Calu3 (cell line): ENCODE measurements around the gene RAD51B. TPM values are rescaled to one million over a fixed set of nuclear protein-coding genes. Genes with fewer than 3 reads are reported as not detected.

ENCODE experiments used
- BruUV-seq: library from RNA; stranded (reverse); fragments of 400-500 nt; replicated peaks from 2 replicates; lab custom pipeline; 2021; lab: Mats Ljungman, UMichigan
- CTCF ChIA-PET: fragments of 300-600 bp; sonication (Branson Sonifier 250); formaldehyde crosslinking; loops from one replicate; lab custom pipeline; 2022; ENCODE audit warnings: antibody characterized with exemption; lab: Charles Lee
- DNase-seq: peaks from one replicate; pipeline ENCODE4 v3.0.0; 2022
- H3K27ac Mint-ChIP-seq: one replicate; pipeline ENCODE4 v1.8.0; 2022; ENCODE audit warnings: mixed read lengths; ENCODE audit not compliant: unreplicated experiment
- H3K27me3 Mint-ChIP-seq: one replicate; pipeline ENCODE4 v1.8.0; 2022; ENCODE audit warnings: mixed read lengths; ENCODE audit not compliant: unreplicated experiment
- H3K36me3 Mint-ChIP-seq: one replicate; pipeline ENCODE4 v1.8.0; 2022; ENCODE audit warnings: mild to moderate bottlenecking, moderate library complexity, mixed read lengths; ENCODE audit not compliant: insufficient read depth, unreplicated experiment
- H3K4me1 Mint-ChIP-seq: one replicate; pipeline ENCODE4 v1.8.0; 2022; ENCODE audit warnings: mild to moderate bottlenecking, low read depth, mixed read lengths; ENCODE audit not compliant: unreplicated experiment
- H3K4me3 Mint-ChIP-seq: one replicate; pipeline ENCODE4 v1.8.0; 2022; ENCODE audit warnings: mild to moderate bottlenecking, low read depth, moderate library complexity, mixed read lengths; ENCODE audit not compliant: unreplicated experiment
- H3K9me3 Mint-ChIP-seq: one replicate; pipeline ENCODE4 v1.8.0; 2022; ENCODE audit warnings: low read depth, mixed read lengths; ENCODE audit not compliant: unreplicated experiment
- CTCF ChIP-seq: fragments of 200-600 bp; IDR thresholded peaks from one replicate; pipeline ENCODE4 v1.8.0; 2022; ENCODE audit warnings: antibody characterized with exemption; ENCODE audit not compliant: unreplicated experiment
- intact Hi-C: fragments of 100-400 bp; cut with micrococcal nuclease; formaldehyde crosslinking; loops from one replicate; pipeline ENCODE4 v1.10.0; 2022; ENCODE audit not compliant: unreplicated experiment
- total RNA-seq: library from RNA; stranded (reverse); gene quantifications from 2 replicates; pipeline ENCODE4 v1.2.3, GENCODE V29; 2022

The RAD51B gene
- total RNA-seq, 1 experiment from 2014 or later, result 24.7 TPM

GRCh38 chr14:68534276-68534675 lies 714.7 kb downstream of the RAD51B start:
- intact Hi-C loops, result no loop called here
- no peak for DNase-seq
- no TSS peak for BruUV-seq
- Mint-ChIP-seq H3K36me3 (no peaks in the 10 kb centered on the region), H3K27ac (peak overlapping the region; percentile 3), H3K27me3 (no peaks in the 10 kb centered on the region), H3K4me1 (peaks cover 29% of the 10 kb centered on the region), H3K4me3 (no peak overlapping the region), H3K9me3 (peaks cover 8% of the 10 kb centered on the region)
- CTCF ChIA-PET, result interaction anchor here (1.2 kb wide), 1 partner anchor 40 kb away, joined by 3 read pairs; no protein-coding TSS in a partner anchor
- no peak for TF ChIP-seq CTCF

- no peaks in the 10 kb centered on the region for H3K27me3 Mint-ChIP-seq
- peaks cover 8% of the 10 kb centered on the region for H3K9me3 Mint-ChIP-seq
- H3K36me3 Mint-ChIP-seq, result no peaks in the 10 kb centered on the region
- peaks cover 33% of the 10 kb centered on the region for H3K4me1 Mint-ChIP-seq
- H3K4me3 Mint-ChIP-seq, result no peak overlapping the region
- TF ChIP-seq CTCF, result no peak
- DNase-seq, result no peak
- no peak overlapping the region for H3K27ac Mint-ChIP-seq
- no TSS peak for BruUV-seq
- CTCF ChIA-PET, result no interaction called here
- intact Hi-C loops, result no loop called here
These were observed 715.9 kb downstream of the RAD51B start for GRCh38 chr14:68535404-68536017.

- CTCF ChIA-PET, result no interaction called here
- no peaks in the 10 kb centered on the region for H3K36me3 Mint-ChIP-seq
- no peak for TF ChIP-seq CTCF
- intact Hi-C loops, result no loop called here
- no TSS peak for BruUV-seq
- peaks cover 33% of the 10 kb centered on the region for H3K4me1 Mint-ChIP-seq
- peaks cover 6% of the 10 kb centered on the region for H3K9me3 Mint-ChIP-seq
- no peaks in the 10 kb centered on the region for H3K27me3 Mint-ChIP-seq
- DNase-seq, result no peak
- H3K27ac Mint-ChIP-seq, result no peak overlapping the region
- H3K4me3 Mint-ChIP-seq, result no peak overlapping the region
These were observed 716.4 kb downstream of the RAD51B start for GRCh38 chr14:68536018-68536410.

GRCh38 chr14:68538639-68539038 lies 719.1 kb downstream of the RAD51B start:
- no peak for TF ChIP-seq CTCF
- DNase-seq, result no peak
- BruUV-seq, result no TSS peak
- Mint-ChIP-seq H3K4me3 (no peak overlapping the region), H3K27me3 (no peaks in the 10 kb centered on the region), H3K36me3 (no peaks in the 10 kb centered on the region), H3K9me3 (peaks cover 5% of the 10 kb centered on the region), H3K4me1 (peaks cover 24% of the 10 kb centered on the region), H3K27ac (no peak overlapping the region)
- CTCF ChIA-PET, result interaction anchor here (0.7 to 1.2 kb wide), 4 partner anchors 17 to 586 kb away, joined by 3 read pairs; no protein-coding TSS in a partner anchor
- intact Hi-C loops, result no loop called here
